ENCODE data around the gene ACY1.

Gene ACY1

GRCh38 chr3:51966016-51966415 is 17.3 kb upstream of the ACY1 start:
- DNase-seq: no peak

GRCh38 chr3:51966486-51966885 is 16.8 kb upstream of the ACY1 start:
- no peak for DNase-seq

GRCh38 chr3:51966922-51967383 is 16.4 kb upstream of the ACY1 start:
- DNase-seq: no peak

- peak; percentile 28 for DNase-seq
Observed at GRCh38 chr3:51967384-51968169, 15.8 kb upstream of the ACY1 start, which contains the start of gene PCBP4. Gene PCBP4, minus strand, starts transcription at chr3:51967454. Its CDS starts 6,214 bp downstream, at chr3:51961240.

- DNase-seq: no peak
Observed at GRCh38 chr3:51968170-51968775, 15.1 kb upstream of the ACY1 start.

- no peak for DNase-seq
Observed at GRCh38 chr3:51968883-51969678, 14.3 kb upstream of the ACY1 start.

- no peak for DNase-seq
Observed at GRCh38 chr3:51969841-51970240, 13.5 kb upstream of the ACY1 start.

GRCh38 chr3:51970606-51971300 is 12.6 kb upstream of the ACY1 start:
- DNase-seq: no peak

GRCh38 chr3:51971350-51971749 is 12.0 kb upstream of the ACY1 start:
- no peak for DNase-seq

- no peak for DNase-seq
Observed at GRCh38 chr3:51974277-51974962, 8.9 kb upstream of the ACY1 start.

GRCh38 chr3:51974963-51975851 is 8.1 kb upstream of the ACY1 start, which contains the start of gene ABHD14A:
Gene ABHD14A, plus strand, starts transcription at chr3:51975064. Its CDS starts 72 bp downstream, at chr3:51975136.
- DNase-seq: peak; percentile 38

- DNase-seq: no peak
Observed at GRCh38 chr3:51975852-51976549, 7.3 kb upstream of the ACY1 start.

- no peak for DNase-seq
Observed at GRCh38 chr3:51977446-51978142, 5.7 kb upstream of the ACY1 start.

- no peak for DNase-seq
Observed at GRCh38 chr3:51978143-51978502, 5.2 kb upstream of the ACY1 start.

- no peak for DNase-seq
Observed at GRCh38 chr3:51980253-51980652, 3.1 kb upstream of the ACY1 start.

GRCh38 chr3:51982352-51982837 is 940 bp upstream of the ACY1 start:
- DNase-seq: peak; percentile 37

GRCh38 chr3:51983578-51984268 is 388 bp downstream of the ACY1 start:
- no peak for DNase-seq

- DNase-seq: no peak
Observed at GRCh38 chr3:51984269-51984647, 923 bp downstream of the ACY1 start.

- DNase-seq: no peak
Observed at GRCh38 chr3:51985063-51985462, 1.7 kb downstream of the ACY1 start.

Data from NCI-H345 (cell line).